Erythroblast (primary cell): ENCODE measurements around the gene RPL10A.
A peak's percentile ranks its signal among the peaks of the same experiment; 100 is the strongest.

Source experiments
- DNase-seq, 2 experiments: peaks; one replicate each; lab custom pipeline; 2025; lab: John Stamatoyannopoulos, UW
- GATA1 ChIP-seq: IDR thresholded peaks from 2 replicates; pipeline ENCODE4 v1.6.1; 2011; ENCODE audit warnings: low read depth, mild to moderate bottlenecking, control low read depth, low read length, moderate library complexity
- POLR2A ChIP-seq: IDR thresholded peaks from 2 replicates; pipeline ENCODE4 v1.6.1; 2011; ENCODE audit warnings: mild to moderate bottlenecking, low read length

The RPL10A gene

GRCh38 chr6:35457907-35458306 is 10.3 kb upstream of the RPL10A start:
- DNase-seq, result no peak
- TF ChIP-seq GATA1, result no peak
- no peak for TF ChIP-seq POLR2A

GRCh38 chr6:35461270-35461669 is 6.9 kb upstream of the RPL10A start:
- TF ChIP-seq GATA1, result no peak
- DNase-seq, result no peak

GRCh38 chr6:35463292-35463691 is 4.9 kb upstream of the RPL10A start:
- TF ChIP-seq POLR2A (no peak), GATA1 (no peak)
- DNase-seq, result no peak

GRCh38 chr6:35465646-35466045 is 2.6 kb upstream of the RPL10A start:
- TF ChIP-seq GATA1 (no peak), POLR2A (no peak)
- DNase-seq, result no peak

- TF ChIP-seq POLR2A, result no peak
- no peak for TF ChIP-seq GATA1
- DNase-seq, result peak; percentile 48 to 62
Observed at GRCh38 chr6:35468980-35469750, 964 bp downstream of the RPL10A start.

- DNase-seq, result peak; percentile 32 to 47
- TF ChIP-seq GATA1, result no peak
- TF ChIP-seq POLR2A, result no peak
Observed at GRCh38 chr6:35469751-35470662, 1.8 kb downstream of the RPL10A start.

- TF ChIP-seq POLR2A (no peak), GATA1 (no peak)
Observed at GRCh38 chr6:35470663-35471120, 2.5 kb downstream of the RPL10A start.

GRCh38 chr6:35471836-35472345 is 3.7 kb downstream of the RPL10A start:
- TF ChIP-seq POLR2A (no peak), GATA1 (no peak)
- no peak for DNase-seq

More at GRCh38 chr6:35470663-35471120, 2.5 kb downstream of the RPL10A start:
- DNase-seq, result no peak

- TF ChIP-seq POLR2A, result no peak
- TF ChIP-seq GATA1, result no peak
- no peak for DNase-seq
Observed at GRCh38 chr6:35473075-35473849, 5.1 kb downstream of the RPL10A start.

GRCh38 chr6:35473850-35474130 is 5.6 kb downstream of the RPL10A start:
- DNase-seq, result no peak
- no peak for TF ChIP-seq GATA1
- no peak for TF ChIP-seq POLR2A

- TF ChIP-seq POLR2A (peak; percentile 27), GATA1 (no peak)
- DNase-seq, result no peak
Observed at GRCh38 chr6:35474131-35474941, 6.1 kb downstream of the RPL10A start.

- no peak for TF ChIP-seq GATA1
- TF ChIP-seq POLR2A, result no peak
- DNase-seq, result no peak
Observed at GRCh38 chr6:35474942-35475570, 6.9 kb downstream of the RPL10A start.
